Adrenal gland (tissue), 12 donors: ENCODE measurements around the gene TMSB10. TPM values are rescaled to one million over a fixed set of nuclear protein-coding genes. Genes with fewer than 3 reads are reported as not detected.
"Not testable (repeated sequence)": the region's sequence is repeated elsewhere in the genome, so short reads cannot be mapped to it uniquely, and the experiment has no call there.

Experiments used
- DNase-seq, 7 donors: peaks; one replicate each; pipeline ENCODE4 v3.0.0-alpha.2; 2019 to 2020
- H3K27ac ChIP-seq, 5 donors: fragments of 200-600 bp; sonication (generic) in 4 of 5; 1 replicate in 3 of 5; 2 replicates in 2 of 5; pipeline versions ENCODE4 v1.5.1 to v1.8.0; 2016 to 2020; ENCODE audit warnings: mild to moderate bottlenecking in 1 of 5
- H3K27me3 ChIP-seq: fragments of 200-600 bp; 2 replicates; pipeline ENCODE4 v1.8.0; 2021
- H3K36me3 ChIP-seq, 2 donors: fragments of 200-600 bp; replicated peaks in 1 of 2; 1 replicate in 1 of 2; 2 replicates in 1 of 2; pipeline versions ENCODE4 v1.5.1 to v1.8.0; 2018 to 2022
- H3K4me1 ChIP-seq, 2 donors: fragments of 200-600 bp; replicated peaks in 1 of 2; 1 replicate in 1 of 2; 2 replicates in 1 of 2; pipeline versions ENCODE4 v1.5.1 to v1.8.0; 2018 to 2021
- H3K4me3 ChIP-seq, 4 donors: fragments of 200-600 bp; sonication (generic) in 3 of 4; one replicate each; pipeline ENCODE4 v1.5.1; 2016 to 2018
- H3K9me3 ChIP-seq, 3 donors: fragments of 200-600 bp; sonication (generic) in 1 of 3; replicated peaks in 1 of 3; 1 replicate in 2 of 3; 2 replicates in 1 of 3; pipeline versions ENCODE4 v1.5.1 to v1.8.0; 2016 to 2021
- POLR2A ChIP-seq, 2 donors: fragments of 450-650 bp; IDR thresholded peaks; one replicate each; pipeline ENCODE4 v1.6.1; 2017; ENCODE audit warnings: antibody characterized with exemption in 2 of 2, mild to moderate bottlenecking in 2 of 2, moderate library complexity in 1 of 2
- WGBS, 4 donors: extraction: QIAGEN DNeasy Blood & Tissue Kit in 2 of 4; methylation state at CpG; one replicate each; pipeline versions ENCODE4 v1.1.5 to v1.1.7; 2013 to 2017; 5-methylcytosine and 5-hydroxymethylcytosine counted together
- intact Hi-C, 2 donors: fragments of 100-400 bp; cut with DNase I; formaldehyde crosslinking; loops; one replicate each; pipeline versions ENCODE4 v1.14.1 to v1.15.0; 2022 to 2023
- polyA plus RNA-seq, 3 donors: library from polyadenylated mRNA; stranded (reverse); fragments of 200-250 nt in 2 of 3; fragments of 350-450 nt in 1 of 3; fragmentation: Illumina TruSeq in 1 of 3; extraction: RNeasy Lipid Tissue Mini Kit (QIAGEN cat#74804) in 1 of 3; gene quantifications; one replicate each; pipeline ENCODE4 v1.2.3, GENCODE V29; 2013 to 2014
- total RNA-seq, 9 donors: library from RNA; depleted of rRNA in 4 of 9; stranded (reverse); fragments of >200 nt in 4 of 9; fragments of 120-200 nt in 1 of 9; fragmentation: NEBNext Ultra II Directional in 1 of 9; extraction: Animal tissue kit (Norgen Biotek cat#: 25700) in 1 of 9; gene quantifications; one replicate each; pipeline versions ENCODE4 v1.1.0 to v1.2.4, GENCODE V29; 2013 to 2023
- TF ChIP-seq, protein P1 (sequence below), 6 experiments: fragments of 450-650 bp in 4 of 6; fragments of 200-600 bp in 2 of 6; sonication (generic) in 1 of 6; IDR thresholded peaks; 1 replicate in 5 of 6; 2 replicates in 1 of 6; pipeline versions ENCODE4 v1.5.1 to v1.8.0; 2016 to 2021; ENCODE audit warnings: antibody characterized with exemption in 6 of 6, mild to moderate bottlenecking in 2 of 6, moderate library complexity in 1 of 6
- donor health status: healthy with polysubstance abuse.
- donor health status: Bipolar disorder and iron deficiency.
- donor health status: DM: yes; HTN: yes; CAD: no.
- donor health status: DM: no; HTN: no; CAD: no.
- donor health status: DM: no; HTN: no; CAD: no.
- donor health status: DM: yes; HTN: yes; CAD: no.

The TMSB10 gene
- total and polyA plus RNA-seq, 12 donors, result 473 to 2,004 (median 1,367) TPM

DNA sequence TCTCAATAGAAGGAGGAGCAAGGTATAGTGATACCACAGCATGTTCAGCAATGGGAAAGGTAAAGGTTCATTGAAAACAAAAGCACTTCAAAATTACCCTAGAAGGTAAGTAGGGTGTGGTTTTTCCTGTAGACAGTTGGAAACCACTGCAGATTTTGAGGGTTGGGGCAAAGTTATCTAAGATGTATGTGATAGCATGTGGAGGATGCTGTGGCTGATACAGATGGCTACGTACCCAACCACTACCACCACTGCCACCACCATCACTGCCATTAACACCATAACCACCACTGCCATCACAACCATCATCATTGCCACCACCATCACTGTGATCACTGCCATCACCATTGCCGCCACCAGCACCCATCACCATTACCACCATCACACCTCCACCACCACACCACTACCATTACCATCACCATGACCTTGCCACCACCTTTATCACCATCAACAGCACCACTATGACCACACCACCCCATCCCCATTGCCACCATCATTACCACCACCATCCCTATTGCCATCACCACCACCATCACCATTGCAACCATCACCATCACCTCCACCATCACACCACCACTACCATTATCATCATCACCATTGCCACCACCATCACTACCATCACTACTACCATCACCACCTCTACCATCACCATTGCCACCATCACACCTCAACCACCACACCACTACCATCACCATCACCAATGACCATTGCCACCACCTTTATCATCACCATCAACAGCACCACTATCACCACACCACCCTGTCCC lies 3.7 kb downstream of the TMSB10 start:
- no peak for TF ChIP-seq POLR2A (IDR thresholded peaks at IDR 0.05)
- TF ChIP-seq, protein P1, sequence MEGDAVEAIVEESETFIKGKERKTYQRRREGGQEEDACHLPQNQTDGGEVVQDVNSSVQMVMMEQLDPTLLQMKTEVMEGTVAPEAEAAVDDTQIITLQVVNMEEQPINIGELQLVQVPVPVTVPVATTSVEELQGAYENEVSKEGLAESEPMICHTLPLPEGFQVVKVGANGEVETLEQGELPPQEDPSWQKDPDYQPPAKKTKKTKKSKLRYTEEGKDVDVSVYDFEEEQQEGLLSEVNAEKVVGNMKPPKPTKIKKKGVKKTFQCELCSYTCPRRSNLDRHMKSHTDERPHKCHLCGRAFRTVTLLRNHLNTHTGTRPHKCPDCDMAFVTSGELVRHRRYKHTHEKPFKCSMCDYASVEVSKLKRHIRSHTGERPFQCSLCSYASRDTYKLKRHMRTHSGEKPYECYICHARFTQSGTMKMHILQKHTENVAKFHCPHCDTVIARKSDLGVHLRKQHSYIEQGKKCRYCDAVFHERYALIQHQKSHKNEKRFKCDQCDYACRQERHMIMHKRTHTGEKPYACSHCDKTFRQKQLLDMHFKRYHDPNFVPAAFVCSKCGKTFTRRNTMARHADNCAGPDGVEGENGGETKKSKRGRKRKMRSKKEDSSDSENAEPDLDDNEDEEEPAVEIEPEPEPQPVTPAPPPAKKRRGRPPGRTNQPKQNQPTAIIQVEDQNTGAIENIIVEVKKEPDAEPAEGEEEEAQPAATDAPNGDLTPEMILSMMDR (IDR thresholded peaks at IDR 0.05), result no peak
- intact Hi-C loops, result no loop called here
- DNase-seq, result no peak
- Histone ChIP-seq H3K4me3 (no peak overlapping the region), H3K27ac (no peak overlapping the region), H3K27me3 (no peaks in the 10 kb centered on the region), H3K36me3 (no peaks in the 10 kb centered on the region), H3K9me3 (no peaks in the 10 kb centered on the region), H3K4me1 (peaks cover 5 to 9% of the 10 kb centered on the region in 2 donors)
- 88 to 100% (median 92%) methylated on average over 2 of the region's 2 CpGs for WGBS, 4 donors

DNA sequence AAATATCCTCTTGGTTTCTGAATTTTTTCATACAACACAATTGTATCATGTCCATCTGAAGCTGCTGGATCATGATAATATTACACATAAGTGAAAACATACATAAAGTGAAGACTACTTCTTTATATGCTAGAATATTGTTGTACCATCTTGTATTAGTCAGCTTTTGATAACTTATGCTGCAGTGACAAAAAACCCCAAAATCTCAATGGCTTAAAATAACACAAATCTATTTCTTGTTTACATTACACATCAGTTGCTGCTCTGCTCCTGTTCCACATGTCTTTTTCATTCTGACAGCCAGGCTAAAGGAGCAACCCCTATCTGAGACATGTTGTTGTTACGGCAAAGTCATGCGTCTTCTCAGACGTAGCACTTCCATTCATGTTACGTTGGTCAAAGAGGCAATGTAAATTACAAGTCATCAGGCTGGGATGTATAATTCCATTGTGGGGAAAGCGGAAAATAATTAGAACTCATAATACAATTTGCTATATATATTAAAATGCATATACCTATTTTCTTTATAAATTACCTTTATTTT lies 5.8 kb downstream of the TMSB10 start:
- H3K27ac ChIP-seq, result no peak overlapping the region
- intact Hi-C loops, result no loop called here
- WGBS, 4 donors, result 93 to 96% (median 96%) methylated on average over 5 of the region's 5 CpGs
- no peaks in the 10 kb centered on the region for H3K36me3 ChIP-seq
- no peaks in the 10 kb centered on the region for H3K9me3 ChIP-seq
- DNase-seq, result no peak
- TF ChIP-seq, protein P1 (IDR thresholded peaks at IDR 0.05), result no peak
- no peak for TF ChIP-seq POLR2A (IDR thresholded peaks at IDR 0.05)
- H3K4me3 ChIP-seq, result no peak overlapping the region
- H3K27me3 ChIP-seq, result no peaks in the 10 kb centered on the region
- H3K4me1 ChIP-seq, result peaks cover 0 to 4% of the 10 kb centered on the region in 2 donors

DNA sequence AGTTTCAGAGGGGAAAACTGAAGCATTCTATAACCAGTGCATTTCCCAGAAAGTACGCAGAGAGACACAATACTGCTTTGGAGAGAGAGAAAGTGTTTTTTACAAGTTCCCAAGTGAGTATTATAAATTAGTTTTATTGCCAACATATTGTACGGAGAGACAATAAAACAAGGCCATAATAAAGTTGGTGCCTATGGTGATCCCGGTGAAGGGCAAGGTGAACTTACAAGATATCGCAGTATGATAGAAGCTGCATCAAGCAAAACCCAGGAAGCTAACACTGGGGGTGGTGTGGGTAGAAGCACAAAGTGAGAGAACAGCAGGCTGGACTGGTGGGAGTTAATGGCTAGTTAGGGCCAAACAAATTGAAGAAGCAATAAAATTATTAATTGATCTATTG lies 7.5 kb downstream of the TMSB10 start:
- no peaks in the 10 kb centered on the region for H3K36me3 ChIP-seq
- H3K27ac ChIP-seq, result no peak overlapping the region
- 91 to 97% (median 92%) methylated on average over 4 of the region's 4 CpGs for WGBS, 4 donors
- H3K27me3 ChIP-seq, result no peaks in the 10 kb centered on the region
- H3K9me3 ChIP-seq, result no peaks in the 10 kb centered on the region
- TF ChIP-seq, protein P1 (IDR thresholded peaks at IDR 0.05), result no peak
- TF ChIP-seq POLR2A (IDR thresholded peaks at IDR 0.05), result no peak
- no peak overlapping the region for H3K4me3 ChIP-seq
- intact Hi-C loops, result no loop called here
- H3K4me1 ChIP-seq, result no peaks in the 10 kb centered on the region
- DNase-seq, result no peak

DNA sequence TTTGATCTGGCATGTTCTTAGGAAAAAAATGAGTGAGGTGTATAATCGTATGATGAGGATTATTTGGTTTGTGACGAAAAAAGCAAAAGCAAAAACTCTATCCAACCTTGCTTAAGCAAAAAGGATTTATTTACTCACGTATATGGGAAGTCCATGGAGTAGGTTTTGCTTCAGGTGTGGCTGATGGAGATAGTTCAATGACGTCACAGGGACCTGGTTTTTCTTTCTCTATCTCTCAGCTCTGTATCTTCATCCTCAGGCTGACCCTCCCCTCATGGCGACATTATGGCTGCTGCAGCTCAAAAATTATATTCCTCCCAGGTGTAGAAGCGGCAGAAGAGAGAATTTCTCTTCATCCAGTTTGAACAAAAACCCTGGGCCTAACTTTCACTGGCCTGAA lies 8.9 kb downstream of the TMSB10 start:
- DNase-seq, result no peak
- H3K4me1 ChIP-seq, result no peaks in the 10 kb centered on the region
- H3K4me3 ChIP-seq, result no peak overlapping the region
- H3K36me3 ChIP-seq, result no peaks in the 10 kb centered on the region
- intact Hi-C loops, result no loop called here
- TF ChIP-seq, protein P1 (IDR thresholded peaks at IDR 0.05), result no peak
- TF ChIP-seq POLR2A (IDR thresholded peaks at IDR 0.05), result no peak
- WGBS, 4 donors, result 90 to 95% (median 93%) methylated on average over 6 of the region's 6 CpGs
- no peak overlapping the region for H3K27ac ChIP-seq
- no peaks in the 10 kb centered on the region for H3K27me3 ChIP-seq
- H3K9me3 ChIP-seq, result no peaks in the 10 kb centered on the region

DNA sequence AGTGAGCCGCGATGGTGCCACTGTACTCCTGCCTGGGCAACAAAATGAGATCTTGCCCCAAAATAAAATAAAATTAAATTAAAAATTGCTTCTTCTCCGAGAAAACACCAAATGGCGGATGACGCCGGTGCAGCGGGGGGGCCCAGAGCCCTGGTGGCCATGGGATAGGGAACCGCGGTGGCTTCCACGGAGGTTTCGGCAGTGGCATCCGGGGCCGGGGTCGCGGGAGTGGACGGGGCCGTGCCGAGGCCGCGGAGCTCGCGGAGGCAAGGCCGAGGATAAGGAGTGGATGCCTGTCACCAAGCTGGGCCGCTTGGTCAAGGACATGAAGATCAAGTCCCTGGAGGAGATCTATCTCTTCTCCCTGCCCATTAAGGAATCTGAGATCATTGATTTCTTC lies 10.2 kb downstream of the TMSB10 start:
- intact Hi-C loops, H3K27ac ChIP-seq, H3K27me3 ChIP-seq, DNase-seq, H3K9me3 ChIP-seq, H3K4me3 ChIP-seq, H3K36me3 ChIP-seq: not testable (repeated sequence)
- H3K4me1 ChIP-seq, result peaks cover 6 to 12% of the 10 kb centered on the region in 2 donors
- WGBS, 4 donors, result 93 to 95% (median 94%) methylated on average over 22 to 24 of the region's 24 CpGs

DNA sequence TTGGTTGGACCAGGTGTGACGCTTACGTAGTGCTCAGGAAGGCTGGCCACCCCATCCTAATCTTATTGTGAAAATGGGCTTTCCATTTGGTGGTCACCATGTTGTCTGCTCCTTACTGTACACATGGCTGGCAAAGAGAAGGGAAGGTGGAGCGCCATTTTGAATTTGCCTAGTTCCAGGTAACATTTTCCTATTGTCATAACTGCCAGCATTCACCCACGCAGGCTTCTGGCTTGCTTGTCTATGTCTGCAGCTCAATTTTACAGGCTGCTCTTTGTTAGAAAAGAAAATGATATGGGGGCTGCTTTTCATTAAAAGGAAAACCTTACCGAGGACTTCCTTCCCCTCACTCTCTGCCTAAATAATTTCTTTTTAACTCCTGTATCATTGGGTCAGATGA lies 12.4 kb downstream of the TMSB10 start:
- H3K27ac ChIP-seq, intact Hi-C loops, H3K4me3 ChIP-seq, H3K27me3 ChIP-seq, H3K9me3 ChIP-seq, H3K36me3 ChIP-seq: not testable (repeated sequence)
- DNase-seq, result peak in 1 of 7 donors; percentile 45
- 87 to 92% (median 91%) methylated on average over 5 of the region's 5 CpGs for WGBS, 4 donors
- H3K4me1 ChIP-seq, result peaks cover 6 to 12% of the 10 kb centered on the region in 2 donors
